ENCODE results near the gene CD82. TPM values are rescaled to one million over a fixed set of nuclear protein-coding genes. Genes with fewer than 3 reads are reported as not detected.

The CD82 gene
- total RNA-seq, 1 donor from 2014 or later = 425 TPM

- Mint-ChIP-seq H3K4me1 (ENCODE audit: low read depth) (peaks cover 68% of the 10 kb centered on the region), H3K4me3 (ENCODE audit: low read depth) (no peak overlapping the region), H3K9me3 (no peaks in the 10 kb centered on the region), H3K27me3 (ENCODE audit: low read depth) (no peaks in the 10 kb centered on the region), H3K36me3 (ENCODE audit: low read depth) (peaks cover 87% of the 10 kb centered on the region), H3K27ac (peak overlapping the region; percentile 67)
- peak; percentile 37 for DNase-seq (ENCODE audit: low spot score)
- intact Hi-C loops (cut with micrococcal nuclease) = no loop called here
These were observed 46.4 kb downstream of the CD82 start for GRCh38 chr11:44611687-44612434.

- H3K4me1 Mint-ChIP-seq (ENCODE audit: low read depth) = peaks cover 56% of the 10 kb centered on the region
- H3K4me3 Mint-ChIP-seq (ENCODE audit: low read depth) = no peak overlapping the region
- H3K27ac Mint-ChIP-seq = peak overlapping the region; percentile 28
- no peaks in the 10 kb centered on the region for H3K27me3 Mint-ChIP-seq (ENCODE audit: low read depth)
- peaks cover 85% of the 10 kb centered on the region for H3K36me3 Mint-ChIP-seq (ENCODE audit: low read depth)
- H3K9me3 Mint-ChIP-seq = no peaks in the 10 kb centered on the region
- intact Hi-C loops (cut with micrococcal nuclease) = no loop called here
- no peak for DNase-seq (ENCODE audit: low spot score)
These were observed 47.7 kb downstream of the CD82 start for GRCh38 chr11:44613153-44613552.

DNA sequence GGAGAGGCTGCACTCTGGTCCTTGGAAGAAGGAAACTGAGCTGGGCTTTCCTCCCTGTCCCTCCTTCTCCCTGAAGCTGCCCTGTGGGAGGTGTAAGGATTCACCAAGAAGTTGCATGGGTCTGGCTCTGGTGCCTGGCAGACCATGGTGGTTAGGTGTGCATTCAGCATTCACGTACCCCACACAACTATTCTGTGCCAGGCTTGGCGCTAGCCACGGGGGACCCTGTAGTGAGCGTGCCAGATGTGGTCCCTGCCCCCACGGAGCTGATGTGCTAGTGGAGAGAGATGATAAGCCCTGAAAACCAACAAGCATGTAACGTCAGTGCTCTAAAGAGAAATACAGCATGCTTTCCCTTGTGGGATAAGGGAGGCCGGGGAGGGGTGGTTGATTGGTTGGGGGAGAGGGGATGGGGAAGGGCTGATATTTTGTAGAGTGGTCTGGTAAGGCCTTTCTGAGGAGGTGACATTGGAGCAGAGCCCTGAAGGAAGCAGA, 48.9 kb downstream of the CD82 start:
- H3K27me3 Mint-ChIP-seq (ENCODE audit: low read depth) = no peaks in the 10 kb centered on the region
- H3K4me1 Mint-ChIP-seq (ENCODE audit: low read depth) = peaks cover 44% of the 10 kb centered on the region
- no peak for DNase-seq (ENCODE audit: low spot score)
- no peaks in the 10 kb centered on the region for H3K9me3 Mint-ChIP-seq
- intact Hi-C loops (cut with micrococcal nuclease) = no loop called here
- H3K36me3 Mint-ChIP-seq (ENCODE audit: low read depth) = peaks cover 85% of the 10 kb centered on the region
- H3K4me3 Mint-ChIP-seq (ENCODE audit: low read depth) = no peak overlapping the region
- peak overlapping the region; percentile 56 for H3K27ac Mint-ChIP-seq

- H3K36me3 Mint-ChIP-seq (ENCODE audit: low read depth) = peaks cover 79% of the 10 kb centered on the region
- DNase-seq (ENCODE audit: low spot score) = no peak
- H3K27ac Mint-ChIP-seq = peak overlapping the region; percentile 56
- no peak overlapping the region for H3K4me3 Mint-ChIP-seq (ENCODE audit: low read depth)
- intact Hi-C loops (cut with micrococcal nuclease) = no loop called here
- peaks cover 35% of the 10 kb centered on the region for H3K4me1 Mint-ChIP-seq (ENCODE audit: low read depth)
- no peaks in the 10 kb centered on the region for H3K9me3 Mint-ChIP-seq
- no peaks in the 10 kb centered on the region for H3K27me3 Mint-ChIP-seq (ENCODE audit: low read depth)
These were observed 49.7 kb downstream of the CD82 start for GRCh38 chr11:44615041-44615755.

- H3K27ac Mint-ChIP-seq = peak overlapping the region; percentile 40
- intact Hi-C loops (cut with micrococcal nuclease) = loop anchor here (1.0 kb wide), 1 partner anchor 59 kb away; no protein-coding TSS in a partner anchor
- H3K9me3 Mint-ChIP-seq = no peaks in the 10 kb centered on the region
- H3K27me3 Mint-ChIP-seq (ENCODE audit: low read depth) = no peaks in the 10 kb centered on the region
- H3K4me3 Mint-ChIP-seq (ENCODE audit: low read depth) = no peak overlapping the region
- H3K36me3 Mint-ChIP-seq (ENCODE audit: low read depth) = peaks cover 80% of the 10 kb centered on the region
- no peak for DNase-seq (ENCODE audit: low spot score)
- H3K4me1 Mint-ChIP-seq (ENCODE audit: low read depth) = peaks cover 31% of the 10 kb centered on the region
These were observed 50.7 kb downstream of the CD82 start for GRCh38 chr11:44615913-44616791.

- Mint-ChIP-seq H3K36me3 (ENCODE audit: low read depth) (peaks cover 91% of the 10 kb centered on the region), H3K4me3 (ENCODE audit: low read depth) (no peak overlapping the region), H3K9me3 (no peaks in the 10 kb centered on the region), H3K27me3 (ENCODE audit: low read depth) (no peaks in the 10 kb centered on the region), H3K27ac (no peak overlapping the region), H3K4me1 (ENCODE audit: low read depth) (peaks cover 27% of the 10 kb centered on the region)
- no peak for DNase-seq (ENCODE audit: low spot score)
- intact Hi-C loops (cut with micrococcal nuclease) = no loop called here
These were observed 52.4 kb downstream of the CD82 start for GRCh38 chr11:44617671-44618461.

DNA sequence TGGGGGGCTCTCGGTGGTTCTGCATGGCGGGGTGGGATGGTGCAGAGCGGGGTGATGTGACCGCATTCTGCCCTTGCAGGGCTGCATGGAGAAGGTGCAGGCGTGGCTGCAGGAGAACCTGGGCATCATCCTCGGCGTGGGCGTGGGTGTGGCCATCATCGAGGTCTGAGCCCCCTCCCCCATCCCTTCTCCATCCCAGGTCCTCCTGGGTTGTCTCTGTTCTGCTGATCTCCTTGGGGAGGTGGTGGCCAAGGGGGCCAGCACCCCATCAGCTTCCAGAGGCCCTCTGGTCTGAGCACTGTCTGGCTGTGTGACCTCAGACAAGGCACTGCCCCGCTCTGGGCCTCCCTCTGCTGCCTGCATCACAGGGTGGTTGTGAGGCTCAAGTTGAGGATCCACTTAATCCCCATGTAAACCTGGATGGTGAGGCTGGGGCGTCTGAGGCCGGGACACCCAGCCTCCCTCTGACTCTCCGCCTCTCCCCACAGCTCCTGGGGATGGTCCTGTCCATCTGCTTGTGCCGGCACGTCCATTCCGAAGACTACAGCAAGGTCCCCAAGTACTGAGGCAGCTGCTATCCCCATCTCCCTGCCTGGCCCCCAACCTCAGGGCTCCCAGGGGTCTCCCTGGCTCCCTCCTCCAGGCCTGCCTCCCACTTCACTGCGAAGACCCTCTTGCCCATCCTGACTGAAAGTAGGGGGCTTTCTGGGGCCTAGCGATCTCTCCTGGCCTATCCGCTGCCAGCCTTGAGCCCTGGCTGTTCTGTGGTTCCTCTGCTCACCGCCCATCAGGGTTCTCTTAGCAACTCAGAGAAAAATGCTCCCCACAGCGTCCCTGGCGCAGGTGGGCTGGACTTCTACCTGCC, 53.3 kb downstream of the CD82 start:
- DNase-seq (ENCODE audit: low spot score) = no peak
- H3K27me3 Mint-ChIP-seq (ENCODE audit: low read depth) = no peaks in the 10 kb centered on the region
- H3K9me3 Mint-ChIP-seq = no peaks in the 10 kb centered on the region
- H3K27ac Mint-ChIP-seq = no peak overlapping the region
- no peak overlapping the region for H3K4me3 Mint-ChIP-seq (ENCODE audit: low read depth)
- peaks cover 89% of the 10 kb centered on the region for H3K36me3 Mint-ChIP-seq (ENCODE audit: low read depth)
- peaks cover 29% of the 10 kb centered on the region for H3K4me1 Mint-ChIP-seq (ENCODE audit: low read depth)
- intact Hi-C loops (cut with micrococcal nuclease) = no loop called here

- Mint-ChIP-seq H3K4me1 (ENCODE audit: low read depth) (peaks cover 21% of the 10 kb centered on the region), H3K36me3 (ENCODE audit: low read depth) (peaks cover 75% of the 10 kb centered on the region), H3K27ac (no peak overlapping the region), H3K27me3 (ENCODE audit: low read depth) (no peaks in the 10 kb centered on the region), H3K4me3 (ENCODE audit: low read depth) (no peak overlapping the region), H3K9me3 (no peaks in the 10 kb centered on the region)
- DNase-seq (ENCODE audit: low spot score) = no peak
- intact Hi-C loops (cut with micrococcal nuclease) = loop anchor here (5.0 kb wide), 1 partner anchor 292 kb away; no protein-coding TSS in a partner anchor
These were observed 54.9 kb downstream of the CD82 start for GRCh38 chr11:44620328-44620725.

- intact Hi-C loops (cut with micrococcal nuclease) = loop anchor here (5.0 kb wide), 1 partner anchor 291 kb away; no protein-coding TSS in a partner anchor
- no peak overlapping the region for H3K4me3 Mint-ChIP-seq (ENCODE audit: low read depth)
- H3K27me3 Mint-ChIP-seq (ENCODE audit: low read depth) = no peaks in the 10 kb centered on the region
- peak; percentile 32 for DNase-seq (ENCODE audit: low spot score)
- H3K4me1 Mint-ChIP-seq (ENCODE audit: low read depth) = peaks cover 16% of the 10 kb centered on the region
- no peaks in the 10 kb centered on the region for H3K9me3 Mint-ChIP-seq
- no peak overlapping the region for H3K27ac Mint-ChIP-seq
- H3K36me3 Mint-ChIP-seq (ENCODE audit: low read depth) = peaks cover 66% of the 10 kb centered on the region
These were observed 55.7 kb downstream of the CD82 start for GRCh38 chr11:44621140-44621681.

DNA sequence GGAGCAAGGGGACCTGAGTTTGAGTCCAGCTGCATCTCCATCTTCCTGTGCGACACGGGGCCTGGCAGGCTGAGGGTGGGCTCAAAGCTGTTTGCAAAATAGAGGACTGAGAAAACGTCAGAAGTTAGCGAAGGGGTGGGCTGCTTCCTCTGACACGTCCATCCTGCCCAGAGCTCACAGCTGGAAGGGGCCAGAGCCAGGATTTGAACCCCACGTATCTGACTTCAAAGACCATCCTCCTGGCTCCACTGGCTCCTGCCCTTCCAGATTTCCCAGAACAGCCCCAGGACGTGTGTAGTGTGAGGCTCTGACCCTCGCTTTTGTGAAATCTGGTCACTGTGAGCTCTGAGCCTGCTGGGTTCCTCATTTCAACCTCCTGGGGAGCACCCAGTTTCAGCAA, 56.3 kb downstream of the CD82 start:
- no peak overlapping the region for H3K4me3 Mint-ChIP-seq (ENCODE audit: low read depth)
- no peaks in the 10 kb centered on the region for H3K9me3 Mint-ChIP-seq
- H3K27me3 Mint-ChIP-seq (ENCODE audit: low read depth) = no peaks in the 10 kb centered on the region
- peaks cover 16% of the 10 kb centered on the region for H3K4me1 Mint-ChIP-seq (ENCODE audit: low read depth)
- no peak for DNase-seq (ENCODE audit: low spot score)
- intact Hi-C loops (cut with micrococcal nuclease) = loop anchor here (5.0 kb wide), 1 partner anchor 291 kb away; no protein-coding TSS in a partner anchor
- peaks cover 64% of the 10 kb centered on the region for H3K36me3 Mint-ChIP-seq (ENCODE audit: low read depth)
- no peak overlapping the region for H3K27ac Mint-ChIP-seq

DNA sequence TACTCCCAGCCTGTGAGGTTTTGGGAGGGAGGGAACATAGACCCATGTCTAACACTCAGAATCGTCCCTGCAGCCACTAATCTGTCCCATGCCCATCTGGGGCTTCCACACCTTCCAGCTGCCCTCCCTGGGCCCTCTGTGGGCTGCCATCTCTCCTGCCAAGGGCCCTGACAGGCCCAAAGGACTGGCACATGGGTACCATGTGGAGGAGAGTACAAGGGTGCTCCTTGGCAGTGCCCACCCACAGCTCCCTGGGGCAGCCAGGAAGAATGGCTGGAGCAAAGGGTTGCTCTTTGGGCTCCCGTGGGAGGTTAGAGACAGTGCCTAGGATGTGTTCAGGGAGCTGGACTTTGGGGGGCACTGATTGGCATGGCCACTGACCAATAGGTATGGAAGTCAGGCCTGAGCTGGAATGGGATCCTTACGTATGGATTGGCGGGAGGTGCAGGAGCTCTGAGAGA, 56.8 kb downstream of the CD82 start:
- H3K27ac Mint-ChIP-seq = no peak overlapping the region
- DNase-seq (ENCODE audit: low spot score) = peak; percentile 6
- intact Hi-C loops (cut with micrococcal nuclease) = loop anchor here (5.0 kb wide), 1 partner anchor 290 kb away; no protein-coding TSS in a partner anchor

More for the DNA sequence above, 56.8 kb downstream of the CD82 start:
- H3K4me1 Mint-ChIP-seq (ENCODE audit: low read depth) = peaks cover 16% of the 10 kb centered on the region
- peaks cover 60% of the 10 kb centered on the region for H3K36me3 Mint-ChIP-seq (ENCODE audit: low read depth)
- no peak overlapping the region for H3K4me3 Mint-ChIP-seq (ENCODE audit: low read depth)
- no peaks in the 10 kb centered on the region for H3K9me3 Mint-ChIP-seq
- H3K27me3 Mint-ChIP-seq (ENCODE audit: low read depth) = no peaks in the 10 kb centered on the region

All from activated T-helper 2 cell treated with anti-CD3 and anti-CD28 coated beads, Interferon-gamma antibody, Interleukin-2, Interleukin-4, amounts not matched to agents 10 μg/mL and 5 μg/mL and 100 μg/mL, durations not matched to agents 14 hours and 24 hours and 36 hours (primary cell).